Activated T-cell treated with anti-CD3 and anti-CD28 coated beads, Interleukin-2, amount 50 U/mL, for 24 hours (primary cell): ENCODE results near the gene GPR171.
A peak's percentile ranks its signal among the peaks of the same experiment; 100 is the strongest.

Experiments used
- DNase-seq: peaks from one replicate; pipeline ENCODE4 v3.0.0-alpha.2; 2020
- H3K27ac Mint-ChIP-seq: 2 replicates; pipeline ENCODE4 v1.8.0; 2020; ENCODE audit warnings: mild to moderate bottlenecking, mixed read lengths
- H3K27me3 Mint-ChIP-seq: 2 replicates; pipeline ENCODE4 v1.8.0; 2020; ENCODE audit warnings: mixed read lengths
- H3K36me3 Mint-ChIP-seq: 2 replicates; pipeline ENCODE4 v1.8.0; 2020; ENCODE audit warnings: low read depth, mixed read lengths
- H3K4me1 Mint-ChIP-seq: 2 replicates; pipeline ENCODE4 v1.8.0; 2020; ENCODE audit warnings: low read depth, mixed read lengths
- H3K4me3 Mint-ChIP-seq: 2 replicates; pipeline ENCODE4 v1.8.0; 2020; ENCODE audit warnings: mild to moderate bottlenecking, moderate library complexity, mixed read lengths
- H3K9me3 Mint-ChIP-seq: 2 replicates; pipeline ENCODE4 v1.8.0; 2020; ENCODE audit warnings: mixed read lengths

GPR171 gene

DNA sequence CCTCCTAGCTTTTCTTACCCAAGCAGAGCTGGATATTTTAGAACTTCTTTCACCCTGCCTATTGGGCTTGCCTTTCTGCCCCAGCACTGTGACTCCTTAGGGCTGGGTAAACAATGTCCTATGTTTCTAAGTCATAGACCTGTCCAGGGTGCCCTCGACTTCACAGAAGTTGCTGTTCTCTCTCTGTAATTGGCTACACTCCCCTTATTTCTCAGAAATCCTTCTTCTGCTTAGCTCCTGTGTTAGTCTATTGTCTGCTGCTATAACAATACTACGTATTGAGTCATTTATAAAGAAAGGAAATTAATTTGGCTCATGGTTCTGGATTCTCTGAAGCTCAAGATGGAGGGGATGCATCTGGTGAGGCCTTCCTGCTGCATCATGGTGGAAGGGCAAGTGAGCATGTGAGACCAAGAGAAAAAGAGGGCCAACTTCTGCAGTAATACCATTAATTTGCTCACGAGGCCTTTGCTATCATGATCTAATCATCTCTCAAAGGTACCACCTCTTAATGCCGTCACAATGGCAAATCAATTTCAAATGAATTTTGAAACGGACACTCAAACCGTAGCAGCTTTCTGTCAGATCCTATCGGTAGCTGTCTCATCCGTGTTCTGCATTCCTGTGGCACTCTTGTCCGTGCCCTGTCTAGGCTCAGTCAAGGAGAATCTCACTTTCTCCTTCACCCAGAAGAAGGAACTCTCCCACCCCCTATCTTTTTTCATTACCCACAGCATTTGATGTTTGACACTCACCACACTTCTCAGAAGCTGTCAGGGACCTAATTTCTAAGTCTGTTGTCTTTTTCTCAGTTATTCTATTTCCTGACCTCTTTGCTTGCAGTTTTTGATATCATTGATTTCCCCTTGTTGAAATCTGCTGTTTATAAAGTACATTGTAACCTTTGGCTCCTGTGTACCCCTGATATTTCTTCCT lies 22.3 kb upstream of the GPR171 start:
- Mint-ChIP-seq H3K4me1 (peaks cover 51% of the 10 kb centered on the region), H3K9me3 (peaks cover 15% of the 10 kb centered on the region), H3K36me3 (peaks cover 17% of the 10 kb centered on the region), H3K27me3 (no peaks in the 10 kb centered on the region), H3K4me3 (no peak overlapping the region), H3K27ac (peak overlapping the region; percentile 90)
- DNase-seq, result no peak

DNA sequence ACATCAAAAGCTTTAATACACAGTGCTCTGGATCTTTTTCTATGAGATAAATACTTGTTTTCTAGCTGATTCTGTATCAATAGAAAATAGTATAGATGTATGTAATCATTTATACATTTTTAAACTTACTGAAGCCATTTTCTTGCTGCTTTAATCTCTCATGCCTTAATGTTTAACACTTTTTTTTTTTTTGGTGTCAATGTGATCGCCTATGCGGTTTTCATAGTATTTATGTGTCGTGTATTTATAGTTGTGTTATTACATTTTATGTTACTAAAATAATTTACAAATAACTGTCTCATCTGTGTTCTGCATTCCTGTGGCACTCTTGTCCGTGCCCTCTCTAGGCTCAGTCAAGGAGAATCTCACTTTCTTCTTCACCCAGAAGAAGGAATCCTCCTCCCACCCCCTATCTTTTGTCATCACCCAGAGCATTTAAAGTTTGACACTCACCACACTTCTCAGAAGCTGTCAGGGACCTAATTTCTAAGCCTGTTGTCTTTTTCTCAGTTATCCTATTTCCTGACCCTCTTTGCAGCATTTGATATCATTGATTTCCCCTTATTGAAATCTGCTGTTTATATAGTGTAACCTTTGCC lies 21.4 kb upstream of the GPR171 start:
- H3K36me3 Mint-ChIP-seq, result peaks cover 17% of the 10 kb centered on the region
- H3K27ac Mint-ChIP-seq, result peak overlapping the region; percentile 85
- H3K4me3 Mint-ChIP-seq, result no peak overlapping the region
- no peaks in the 10 kb centered on the region for H3K27me3 Mint-ChIP-seq
- peaks cover 15% of the 10 kb centered on the region for H3K9me3 Mint-ChIP-seq
- peaks cover 53% of the 10 kb centered on the region for H3K4me1 Mint-ChIP-seq
- DNase-seq, result no peak

DNA sequence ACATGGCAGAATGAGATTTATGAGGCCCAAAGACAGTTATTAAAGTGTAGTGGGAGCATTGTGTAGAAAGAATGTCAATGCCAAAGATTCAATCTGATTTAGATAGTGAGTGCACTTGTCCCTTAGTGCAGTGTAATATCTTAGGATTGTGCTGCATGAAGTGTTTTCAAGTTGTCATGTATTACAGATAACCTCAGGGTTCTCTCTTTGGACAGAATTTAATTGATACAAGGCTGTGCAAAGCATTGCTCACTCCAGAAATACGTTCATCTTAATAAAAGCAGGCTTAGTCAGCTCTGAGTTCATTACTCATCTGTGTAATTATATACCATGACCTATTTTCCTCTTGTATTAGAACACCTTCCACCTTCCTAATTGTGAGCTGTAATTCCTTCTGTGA lies 16.0 kb upstream of the GPR171 start:
- Mint-ChIP-seq H3K36me3 (peaks cover 17% of the 10 kb centered on the region), H3K27ac (peak overlapping the region; percentile 18), H3K4me3 (no peak overlapping the region), H3K9me3 (peaks cover 15% of the 10 kb centered on the region), H3K4me1 (peaks cover 36% of the 10 kb centered on the region), H3K27me3 (no peaks in the 10 kb centered on the region)
- DNase-seq, result no peak

DNA sequence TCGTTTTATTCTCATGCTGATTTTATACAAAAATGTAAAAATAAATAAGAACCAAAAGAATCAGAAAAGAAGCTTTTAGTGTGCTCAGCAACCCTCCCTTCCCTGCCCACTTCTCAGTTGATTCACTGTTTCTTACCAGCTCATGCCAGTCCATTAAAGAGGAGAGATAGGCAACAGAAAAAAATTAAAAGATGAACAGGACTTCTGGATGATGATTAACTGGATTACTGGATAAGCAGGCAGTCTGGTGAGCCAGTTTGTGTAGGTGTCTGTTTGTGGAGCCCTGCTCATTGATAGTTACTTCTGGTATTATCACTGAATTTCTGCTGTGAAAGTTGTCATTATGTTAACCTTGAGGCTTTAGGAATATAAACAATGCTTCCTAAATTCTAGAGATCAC lies 15.1 kb upstream of the GPR171 start:
- no peak overlapping the region for H3K27ac Mint-ChIP-seq
- H3K4me1 Mint-ChIP-seq, result peaks cover 40% of the 10 kb centered on the region
- H3K9me3 Mint-ChIP-seq, result peaks cover 13% of the 10 kb centered on the region
- H3K27me3 Mint-ChIP-seq, result no peaks in the 10 kb centered on the region
- no peak for DNase-seq
- H3K4me3 Mint-ChIP-seq, result no peak overlapping the region
- peaks cover 17% of the 10 kb centered on the region for H3K36me3 Mint-ChIP-seq

DNA sequence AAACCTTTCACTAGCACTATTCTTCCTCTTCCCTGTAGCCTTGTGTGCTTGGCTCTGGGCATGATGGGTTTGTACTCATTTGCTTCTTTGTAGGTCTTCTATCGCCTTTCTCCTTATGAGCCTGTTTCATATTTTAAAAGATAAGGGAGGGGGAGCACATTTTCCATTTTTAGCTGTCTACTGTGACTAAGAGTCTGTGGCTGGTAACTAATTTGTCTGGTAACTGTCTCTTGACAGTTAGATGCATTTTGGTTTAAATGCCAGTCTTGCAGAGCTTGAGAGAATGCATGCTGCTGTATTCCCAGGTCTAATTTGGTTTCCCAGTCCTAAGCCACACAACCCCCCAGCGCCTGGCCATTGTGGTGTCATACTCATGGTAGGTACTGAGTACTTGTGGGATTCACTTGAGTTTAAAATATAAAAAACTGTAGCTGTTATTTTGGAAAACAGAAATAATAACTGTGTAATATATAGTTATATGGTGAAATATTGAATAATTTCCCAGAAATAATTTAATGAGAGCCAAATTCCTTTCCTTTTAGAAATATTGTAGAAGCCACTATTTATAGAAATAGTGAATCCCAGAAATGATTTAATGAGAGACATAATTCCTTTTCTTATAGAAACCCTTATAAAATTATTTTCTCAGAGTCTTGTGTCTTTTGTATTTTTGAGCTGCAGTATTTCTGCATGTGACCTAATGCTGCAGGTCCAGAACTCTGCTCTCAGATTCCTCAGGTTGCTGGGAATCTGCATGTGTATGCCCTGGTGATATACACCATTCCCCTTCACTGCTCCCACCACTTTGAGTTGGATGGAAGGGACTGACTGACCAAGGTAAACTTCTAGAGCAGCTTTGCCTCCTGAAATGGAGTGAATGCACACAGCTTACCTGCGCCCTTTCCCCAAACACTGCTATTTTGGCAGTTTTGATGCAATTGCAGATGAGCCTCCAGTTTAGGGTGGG lies 13.9 kb upstream of the GPR171 start:
- H3K9me3 Mint-ChIP-seq, result peaks cover 2% of the 10 kb centered on the region
- no peak overlapping the region for H3K27ac Mint-ChIP-seq
- H3K27me3 Mint-ChIP-seq, result no peaks in the 10 kb centered on the region
- peaks cover 40% of the 10 kb centered on the region for H3K4me1 Mint-ChIP-seq
- no peak overlapping the region for H3K4me3 Mint-ChIP-seq
- peaks cover 6% of the 10 kb centered on the region for H3K36me3 Mint-ChIP-seq
- no peak for DNase-seq

DNA sequence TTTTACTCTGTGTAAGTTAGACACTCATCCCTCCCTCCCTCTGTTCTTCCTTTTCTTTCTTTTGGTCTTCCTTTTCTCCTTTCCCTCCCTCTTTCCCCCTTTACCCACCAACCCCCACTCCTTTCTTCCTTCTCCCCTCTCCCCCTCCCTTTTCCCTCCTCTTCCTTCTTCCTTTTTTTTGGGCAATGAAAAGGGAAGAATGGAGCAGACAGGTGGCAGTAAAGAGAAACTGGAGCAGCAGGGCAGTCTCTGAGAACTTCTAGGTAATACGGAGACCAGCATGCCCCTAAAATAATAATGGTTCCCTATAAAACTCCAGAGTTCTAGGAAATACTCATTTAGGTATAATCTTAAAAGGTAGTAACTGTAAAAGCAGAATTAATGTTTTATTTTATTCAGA lies 11.4 kb upstream of the GPR171 start:
- DNase-seq, result no peak
- Mint-ChIP-seq H3K9me3 (no peaks in the 10 kb centered on the region), H3K27ac (no peak overlapping the region), H3K27me3 (no peaks in the 10 kb centered on the region), H3K4me3 (no peak overlapping the region), H3K36me3 (peaks cover under 1% of the 10 kb centered on the region), H3K4me1 (peaks cover 60% of the 10 kb centered on the region)

DNA sequence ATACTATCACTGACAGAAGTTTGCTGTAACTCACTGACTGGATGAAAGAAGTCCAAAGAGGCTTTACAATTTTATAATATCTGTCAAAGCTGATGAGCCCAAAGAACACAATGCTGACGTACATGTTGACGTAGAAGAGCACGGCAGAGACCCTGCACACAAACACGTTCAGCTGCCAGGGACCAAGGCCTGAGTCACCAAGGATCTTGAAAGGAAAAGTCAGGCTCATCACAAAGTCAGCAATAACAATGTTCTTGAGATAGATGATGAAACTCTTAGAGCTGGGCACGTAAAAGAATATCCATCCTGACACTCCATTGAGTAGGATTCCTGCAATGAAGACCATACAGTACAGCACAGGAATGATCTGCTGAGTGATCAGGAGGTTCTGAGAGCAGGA lies 10.9 kb upstream of the GPR171 start:
- no peak overlapping the region for H3K27ac Mint-ChIP-seq
- peaks cover 60% of the 10 kb centered on the region for H3K4me1 Mint-ChIP-seq
- H3K9me3 Mint-ChIP-seq, result no peaks in the 10 kb centered on the region
- DNase-seq, result no peak
- H3K36me3 Mint-ChIP-seq, result peaks cover 6% of the 10 kb centered on the region
- no peak overlapping the region for H3K4me3 Mint-ChIP-seq
- no peaks in the 10 kb centered on the region for H3K27me3 Mint-ChIP-seq

DNA sequence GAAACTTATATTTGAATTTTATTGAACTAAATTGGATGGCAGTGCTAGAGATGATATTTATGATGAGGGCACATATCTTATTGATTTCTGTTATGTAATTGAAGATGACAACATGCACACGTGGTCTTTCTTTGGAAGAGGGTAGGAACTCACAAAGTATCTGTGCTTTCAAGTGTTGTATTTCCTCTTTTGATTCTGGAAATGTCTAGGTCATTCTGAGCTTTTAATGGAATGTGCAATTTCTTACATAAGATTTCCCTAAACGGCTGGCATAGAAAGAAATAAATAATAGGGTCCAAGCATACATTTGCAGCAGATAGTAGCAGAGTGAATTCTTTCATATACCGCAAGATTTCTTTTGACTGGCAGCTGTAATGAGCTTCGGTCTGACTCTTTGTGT lies 10.1 kb upstream of the GPR171 start:
- Mint-ChIP-seq H3K4me3 (no peak overlapping the region), H3K27me3 (no peaks in the 10 kb centered on the region), H3K9me3 (no peaks in the 10 kb centered on the region), H3K36me3 (peaks cover 6% of the 10 kb centered on the region), H3K27ac (no peak overlapping the region), H3K4me1 (peaks cover 65% of the 10 kb centered on the region)
- DNase-seq, result no peak

DNA sequence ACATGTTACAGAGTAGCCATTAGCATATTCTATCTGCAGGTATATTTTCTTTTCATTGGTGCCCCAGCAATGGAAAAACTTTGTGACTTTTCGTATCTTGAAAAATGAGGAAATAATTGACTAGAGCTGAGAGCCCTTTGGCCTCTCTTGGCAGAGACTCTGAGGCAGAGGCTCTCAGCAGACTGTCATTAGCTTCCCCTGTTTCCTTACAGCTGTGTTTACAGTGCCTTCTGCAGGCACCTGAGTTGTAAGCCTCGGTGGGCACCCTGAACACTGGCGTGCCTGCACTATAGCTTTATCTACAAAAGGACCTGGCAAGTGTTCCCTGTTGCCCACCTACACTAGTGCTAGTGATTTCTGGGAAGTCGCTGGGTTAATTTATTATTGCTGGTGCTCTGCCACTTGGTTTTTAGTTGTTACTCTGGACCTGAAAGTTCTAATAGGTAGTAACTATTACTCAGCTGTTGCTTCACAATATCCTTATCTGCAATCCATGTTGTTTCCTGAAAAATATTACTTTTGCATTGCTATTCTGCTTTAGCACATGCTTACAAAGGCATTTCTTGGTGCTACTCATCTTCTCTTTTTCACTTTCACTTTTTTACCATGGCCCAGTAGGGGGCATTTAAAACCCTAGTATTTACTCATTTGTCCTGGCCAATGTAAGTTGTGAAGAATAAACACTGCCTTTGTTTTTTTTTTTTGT lies 7.8 kb upstream of the GPR171 start:
- Mint-ChIP-seq H3K9me3 (no peaks in the 10 kb centered on the region), H3K27ac (peak overlapping the region; percentile 94), H3K36me3 (peaks cover 6% of the 10 kb centered on the region), H3K27me3 (no peaks in the 10 kb centered on the region), H3K4me3 (peak overlapping the region; percentile 51), H3K4me1 (peaks cover 69% of the 10 kb centered on the region)
- DNase-seq, result no peak

DNA sequence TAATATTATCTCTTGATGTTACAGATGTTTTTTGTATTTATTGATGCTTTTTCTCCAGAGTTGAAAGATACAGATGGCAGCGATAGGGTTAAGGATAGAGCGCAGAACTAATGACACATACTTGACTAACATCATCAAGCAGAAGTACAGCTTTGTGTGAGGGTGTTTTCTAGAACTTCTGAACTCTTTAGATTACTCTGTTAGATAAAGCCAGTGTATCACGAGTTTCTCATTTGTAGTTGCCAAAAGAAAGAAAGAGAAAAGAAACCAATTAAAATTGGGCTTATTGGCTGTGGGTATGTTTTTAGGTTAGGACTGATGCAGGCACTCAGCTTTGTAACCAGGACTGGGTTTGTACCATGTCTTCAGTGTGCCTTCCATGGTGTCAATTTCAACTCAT lies 6.6 kb upstream of the GPR171 start:
- no peak for DNase-seq
- Mint-ChIP-seq H3K36me3 (peaks cover 6% of the 10 kb centered on the region), H3K9me3 (no peaks in the 10 kb centered on the region), H3K27ac (peak overlapping the region; percentile 94), H3K4me1 (peaks cover 79% of the 10 kb centered on the region), H3K4me3 (peak overlapping the region; percentile 51), H3K27me3 (no peaks in the 10 kb centered on the region)

DNA sequence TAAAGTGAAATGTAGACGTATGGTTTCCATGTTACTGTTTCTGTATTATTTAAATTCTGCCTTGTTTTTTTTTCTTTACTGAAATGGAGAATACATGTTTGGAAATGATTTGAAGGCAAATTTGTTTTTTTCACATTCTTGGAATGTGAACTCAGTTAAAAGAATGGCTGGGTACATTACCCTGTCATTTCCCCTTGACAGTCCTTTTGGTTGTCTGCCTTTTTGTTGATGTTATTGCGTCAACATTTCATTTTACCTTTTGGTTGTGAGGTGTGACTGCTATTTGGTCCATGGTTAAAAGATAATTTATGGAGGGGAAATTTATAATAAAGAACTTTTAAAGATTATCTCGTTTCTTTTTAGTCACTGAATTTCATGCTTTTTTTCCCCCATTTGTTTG lies 3.2 kb upstream of the GPR171 start:
- peaks cover 77% of the 10 kb centered on the region for H3K4me1 Mint-ChIP-seq
- peaks cover 25% of the 10 kb centered on the region for H3K36me3 Mint-ChIP-seq
- no peak for DNase-seq
- no peaks in the 10 kb centered on the region for H3K9me3 Mint-ChIP-seq
- H3K27ac Mint-ChIP-seq, result peak overlapping the region; percentile 96
- peak overlapping the region; percentile 53 for H3K4me3 Mint-ChIP-seq
- no peaks in the 10 kb centered on the region for H3K27me3 Mint-ChIP-seq

DNA sequence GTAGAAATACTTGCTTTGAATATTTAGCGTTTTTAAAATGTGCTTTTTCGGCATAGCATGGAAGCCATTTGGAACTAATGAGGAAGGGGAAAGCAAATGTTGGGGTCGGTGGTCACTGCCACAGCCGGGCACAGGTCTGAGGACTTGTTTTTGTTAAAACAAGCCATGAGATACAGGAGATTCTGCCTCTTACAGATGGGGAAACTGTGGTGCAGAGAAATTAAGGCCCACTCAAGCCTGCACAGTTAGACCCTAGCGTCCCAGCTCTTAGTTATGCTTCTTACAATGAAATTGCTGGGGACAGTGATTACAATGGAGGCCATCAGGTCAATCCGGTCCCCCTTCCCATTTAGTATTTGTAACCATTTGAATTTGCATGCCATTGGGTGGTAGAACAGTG lies 2.5 kb upstream of the GPR171 start:
- H3K27me3 Mint-ChIP-seq, result no peaks in the 10 kb centered on the region
- peak overlapping the region; percentile 53 for H3K4me3 Mint-ChIP-seq
- H3K36me3 Mint-ChIP-seq, result peaks cover 33% of the 10 kb centered on the region
- no peak for DNase-seq
- no peaks in the 10 kb centered on the region for H3K9me3 Mint-ChIP-seq
- H3K27ac Mint-ChIP-seq, result peak overlapping the region; percentile 96
- H3K4me1 Mint-ChIP-seq, result peaks cover 74% of the 10 kb centered on the region

DNA sequence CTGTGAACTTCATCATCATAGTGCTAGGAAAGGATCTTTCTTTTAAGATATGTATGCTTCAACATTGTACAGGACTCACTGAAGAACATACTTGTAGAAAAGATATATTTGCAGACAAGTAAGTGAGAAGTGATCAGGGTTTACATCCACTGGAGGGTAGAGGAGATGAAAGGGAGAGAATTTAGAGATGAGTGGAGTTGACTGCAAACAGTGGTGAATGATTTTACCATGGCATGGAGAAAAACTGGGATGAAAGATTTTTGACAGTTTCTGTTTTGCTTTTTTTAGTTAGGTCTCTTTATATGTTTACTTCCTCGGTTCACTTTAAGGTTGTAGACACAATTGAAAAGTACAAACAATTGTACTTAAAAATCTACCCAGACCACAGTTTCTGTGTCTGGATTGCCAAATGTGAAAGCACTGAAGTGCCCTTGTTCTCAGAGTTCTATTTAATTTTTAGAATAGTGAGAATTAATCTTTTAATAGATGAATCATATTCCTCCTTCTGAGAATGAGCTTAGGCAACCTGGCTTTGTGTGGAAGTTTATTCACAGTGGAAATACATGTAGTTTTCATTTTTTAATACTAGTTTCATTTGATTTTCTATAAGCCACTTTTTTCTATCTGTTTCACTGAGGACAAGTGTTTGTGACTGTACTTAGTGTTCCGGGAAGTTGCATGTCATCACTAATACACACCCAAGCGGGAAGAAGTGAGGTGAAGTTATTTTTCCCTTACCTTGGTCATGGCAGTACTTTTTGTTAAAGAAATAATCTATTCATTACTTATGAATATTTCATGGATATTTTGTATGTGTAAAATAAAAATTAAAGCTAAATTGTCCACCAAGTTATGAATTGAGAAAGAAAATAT lies 1.8 kb upstream of the GPR171 start:
- Mint-ChIP-seq H3K4me1 (peaks cover 72% of the 10 kb centered on the region), H3K9me3 (no peaks in the 10 kb centered on the region), H3K27me3 (no peaks in the 10 kb centered on the region), H3K36me3 (peaks cover 40% of the 10 kb centered on the region), H3K27ac (peak overlapping the region; percentile 96), H3K4me3 (peak overlapping the region; percentile 53)
- DNase-seq, result no peak
